ENCODE measurements around the gene NTN4. TPM values are rescaled to one million over a fixed set of nuclear protein-coding genes. Genes with fewer than 3 reads are reported as not detected.

The NTN4 gene
- total and polyA plus RNA-seq, 10 of the 15 experiments (the other 5 are each of a cell fraction or from before 2014, with no cell fraction given): 0.15 TPM; not detected in 9

- ChIA-PET SMC1A (ENCODE audit: uncharacterized antibody, unreplicated experiment) (interaction anchor here (0.5 kb wide), 1 partner anchor 44 kb away, joined by 3 read pairs; no protein-coding TSS in a partner anchor), RAD21 (ENCODE audit: unreplicated experiment) (no interaction called here)
These were observed 163.7 kb downstream of the NTN4 start for GRCh38 chr12:95626854-95627253.

GRCh38 chr12:95625012-95625411, 165.6 kb downstream of the NTN4 start:
- in situ Hi-C loops (cut with MboI) (loop anchor here (10.0 kb wide), 1 partner anchor 190 kb away; no protein-coding TSS in a partner anchor), intact Hi-C loops (cut with micrococcal nuclease; ENCODE audit: unreplicated experiment) (no loop called here)
- TF ChIP-seq ZNF24 (IDR thresholded peaks at IDR 0.05) (no peak), ZNF274 (IDR thresholded peaks at IDR 0.05; ENCODE audit: insufficient read depth, insufficient read length) (no peak), PAX8 (IDR thresholded peaks at IDR 0.05) (no peak), CTCF (IDR thresholded peaks at IDR 0.05 in 2 of 3, conservative IDR thresholded peaks at IDR 0.05 in 1 of 3; ENCODE audit: control insufficient read depth in 2 of 3, extremely low read depth in 1 of 3, insufficient read depth in 1 of 3, low read depth in 3 of 3, low read length in 3 of 3) (no peak), RELB (IDR thresholded peaks at IDR 0.05; ENCODE audit: low read depth) (no peak), CHD2 (IDR thresholded peaks at IDR 0.05; ENCODE audit: borderline replicate concordance, low read depth, low read length) (no peak), ZBED1 (IDR thresholded peaks at IDR 0.05; ENCODE audit: borderline replicate concordance) (no peak), SPI1 (IDR thresholded peaks at IDR 0.05; ENCODE audit: borderline replicate concordance, insufficient read depth, low read depth, low read length) (no peak), ESRRA (IDR thresholded peaks at IDR 0.05; ENCODE audit: low read length) (no peak), KLF5 (IDR thresholded peaks at IDR 0.05; ENCODE audit: partially characterized antibody) (no peak), SP1 (IDR thresholded peaks at IDR 0.05; ENCODE audit: low read depth, low read length) (no peak), SREBF2 (IDR thresholded peaks at IDR 0.05; ENCODE audit: low read length) (no peak)
- no peak overlapping the region for H2AFZ ChIP-seq (ENCODE audit: control insufficient read depth, low read depth, low read length)
- CTCF ChIA-PET: interaction anchor here (1.1 to 1.5 kb wide), 4 partner anchors 10 to 375 kb away, joined by 3 to 6 read pairs (median 4); no protein-coding TSS in a partner anchor
- SMC1A ChIA-PET (ENCODE audit: uncharacterized antibody, unreplicated experiment): no interaction called here
- DNase-seq (ENCODE audit: low read depth, low spot score): no peak
- 67% methylated on average over 4 of the region's 4 CpGs for WGBS (ENCODE audit: insufficient coverage, insufficient replicate concordance, low lambda C conversion rate, missing lambda C conversion rate)
- H3K4me1 ChIP-seq (ENCODE audit: control insufficient read depth, insufficient read depth, low read length): no peaks in the 10 kb centered on the region
- RAD21 ChIA-PET (ENCODE audit: unreplicated experiment): interaction anchor here (1.5 kb wide), 1 partner anchor 892 kb away, joined by 4 read pairs; no protein-coding TSS in a partner anchor
- ATAC-seq: no peak
- no peaks in the 10 kb centered on the region for H3K79me2 ChIP-seq (ENCODE audit: control insufficient read depth, insufficient read depth, low read length)
- no peak overlapping the region for H3K4me3 ChIP-seq
- no peak overlapping the region for H3K27ac ChIP-seq (ENCODE audit: control insufficient read depth, insufficient read depth)
- H4K20me1 ChIP-seq (ENCODE audit: control insufficient read depth, insufficient read depth): no peaks in the 10 kb centered on the region
- no TSS peak for BruUV-seq (replicated peaks)
- no peak overlapping the region for H3K9ac ChIP-seq (ENCODE audit: control insufficient read depth, insufficient read depth, low read length)
- no peaks in the 10 kb centered on the region for H3K36me3 ChIP-seq (ENCODE audit: control insufficient read depth in 2 of 2, insufficient read depth in 2 of 2, low read length in 1 of 2)
- H3K27me3 ChIP-seq (replicated peaks in 1 of 2; ENCODE audit: control insufficient read depth in 2 of 2, insufficient read depth in 2 of 2, low read length in 1 of 2): no peaks in the 10 kb centered on the region; a peak in 1 of 4 replicates
- POLR2A ChIA-PET: no interaction called here
- no peak overlapping the region for H3K4me2 ChIP-seq (ENCODE audit: control insufficient read depth, insufficient read depth)
- no peak for FAIRE-seq
- no peaks in the 10 kb centered on the region for H3K9me3 ChIP-seq (replicated peaks; ENCODE audit: control insufficient read depth, insufficient read depth, low read length)

More at GRCh38 chr12:95626854-95627253, 163.7 kb downstream of the NTN4 start:
- in situ Hi-C loops (cut with MboI) (loop anchor here (10.0 kb wide), 1 partner anchor 188 kb away; no protein-coding TSS in a partner anchor), intact Hi-C loops (cut with micrococcal nuclease; ENCODE audit: unreplicated experiment) (no loop called here)
- Histone ChIP-seq H3K4me2 (ENCODE audit: control insufficient read depth, insufficient read depth) (no peak overlapping the region), H3K79me2 (ENCODE audit: control insufficient read depth, insufficient read depth, low read length) (no peaks in the 10 kb centered on the region), H3K9ac (ENCODE audit: control insufficient read depth, insufficient read depth, low read length) (no peak overlapping the region), H4K20me1 (ENCODE audit: control insufficient read depth, insufficient read depth) (no peaks in the 10 kb centered on the region), H2AFZ (ENCODE audit: control insufficient read depth, low read depth, low read length) (no peak overlapping the region), H3K4me1 (ENCODE audit: control insufficient read depth, insufficient read depth, low read length) (no peaks in the 10 kb centered on the region), H3K27ac (ENCODE audit: control insufficient read depth, insufficient read depth) (no peak overlapping the region), H3K27me3 (replicated peaks in 1 of 2; ENCODE audit: control insufficient read depth in 2 of 2, insufficient read depth in 2 of 2, low read length in 1 of 2) (no peaks in the 10 kb centered on the region; a peak in 1 of 4 replicates), H3K4me3 (no peak overlapping the region), H3K36me3 (ENCODE audit: control insufficient read depth in 2 of 2, insufficient read depth in 2 of 2, low read length in 1 of 2) (no peaks in the 10 kb centered on the region), H3K9me3 (replicated peaks; ENCODE audit: control insufficient read depth, insufficient read depth, low read length) (no peaks in the 10 kb centered on the region)
- no peak for ATAC-seq
- no peak for DNase-seq (ENCODE audit: low read depth, low spot score)
- no TSS peak for BruUV-seq (replicated peaks)
- TF ChIP-seq PAX5 (IDR thresholded peaks at IDR 0.05; ENCODE audit: borderline replicate concordance, low read depth, low read length) (peak; percentile 87; the same call in 1 of the 2 replicates), SUZ12 (IDR thresholded peaks at IDR 0.05; ENCODE audit: unreplicated experiment) (no peak)
- FAIRE-seq: no peak
- ChIA-PET CTCF (no interaction called here), POLR2A (no interaction called here)
- 26% methylated on average over 5 of the region's 5 CpGs for WGBS (ENCODE audit: insufficient coverage, insufficient replicate concordance, low lambda C conversion rate, missing lambda C conversion rate)
